Measurements from ENCODE around the gene LCN10. TPM values are rescaled to one million over a fixed set of nuclear protein-coding genes. Genes with fewer than 3 reads are reported as not detected.

Gene LCN10
- total and polyA plus RNA-seq, 9 of the 15 experiments (the other 6 are each of a cell fraction or from before 2014, with no cell fraction given), result 0.10 to 0.21 (median 0.14) TPM; not detected in 6

DNA sequence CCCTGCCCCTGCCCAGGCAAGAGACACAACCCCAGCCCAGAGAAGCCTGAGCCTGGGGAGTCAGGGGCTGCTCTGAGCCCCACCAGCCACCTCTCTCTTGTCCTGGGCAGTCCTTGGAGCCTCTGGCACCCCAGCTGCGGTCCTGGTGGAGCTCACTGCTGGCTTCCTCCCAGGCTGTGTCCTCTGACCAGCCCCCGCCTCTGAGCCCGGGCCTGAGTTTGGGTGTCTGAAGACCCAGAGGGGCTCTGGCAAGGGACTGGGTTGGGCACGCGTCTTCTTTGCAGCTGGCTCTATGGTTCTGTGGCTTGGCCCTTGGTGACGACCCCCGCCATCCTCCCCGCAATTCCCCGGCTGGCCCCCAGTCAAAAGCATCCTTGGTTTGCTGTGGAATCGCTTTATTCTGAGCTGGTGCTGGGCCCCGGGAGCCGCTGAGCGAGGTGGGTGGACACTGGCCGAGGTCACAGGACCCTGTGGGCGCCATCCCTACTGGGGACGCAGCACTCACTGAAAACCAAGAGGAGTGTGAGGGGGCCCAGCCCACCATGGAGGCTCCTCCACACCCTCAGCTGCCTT is 985 bp upstream of the LCN10 start:
- Histone ChIP-seq H3K27me3 (ENCODE audit: control insufficient read depth in 2 of 2, insufficient read depth in 2 of 2, low read length in 2 of 2) (peaks cover 0 to 5% of the 10 kb centered on the region in 2 experiments; a peak in 3 of 5 replicates), H3K4me1 (replicated peaks in 1 of 2; ENCODE audit: control insufficient read depth in 2 of 2, insufficient read depth in 2 of 2, low read length in 2 of 2) (peaks cover 16 to 98% of the 10 kb centered on the region in 2 experiments), H3K9ac (ENCODE audit: insufficient read depth in 1 of 2, low read depth in 2 of 2, low read length in 2 of 2) (peak overlapping the region in 1 of 2 experiments; percentile 45; a peak in 1 of 4 replicates), H2AFZ (ENCODE audit: low read depth, low read length) (no peak overlapping the region), H3K9me1 (ENCODE audit: control insufficient read depth, insufficient read depth, low read length) (no peaks in the 10 kb centered on the region), H3K36me3 (ENCODE audit: control insufficient read depth, insufficient read depth, low read length) (no peaks in the 10 kb centered on the region), H3K9me3 (replicated peaks; ENCODE audit: control insufficient read depth, insufficient read depth, low read depth, low read length) (no peaks in the 10 kb centered on the region), H3K4me3 (no peak overlapping the region), H3K79me2 (ENCODE audit: control insufficient read depth, insufficient read depth, low read length) (no peaks in the 10 kb centered on the region), H3K27ac (ENCODE audit: extremely low read depth, low read depth, low read length) (no peak overlapping the region), H4K20me1 (replicated peaks; ENCODE audit: control insufficient read depth, insufficient read depth, low read length) (no peaks in the 10 kb centered on the region), H3K4me2 (ENCODE audit: insufficient read depth, low read length) (no peak overlapping the region)
- intact Hi-C loops (cut with micrococcal nuclease), result no loop called here
- in situ Hi-C loops (cut with MboI), result no loop called here
- no peak for TF ChIP-seq CREB1 (IDR thresholded peaks at IDR 0.05)
- no peak for TF ChIP-seq CREB1 (CRISPR knock-in tag; IDR thresholded peaks at IDR 0.05)
- no peak for TF ChIP-seq EP300 (IDR thresholded peaks at IDR 0.05; ENCODE audit: low read length)
- TF ChIP-seq ZNF445 (CRISPR knock-in tag; IDR thresholded peaks at IDR 0.05; ENCODE audit: low read depth), result no peak
- TF ChIP-seq FOS (IDR thresholded peaks at IDR 0.05; ENCODE audit: extremely low read depth, insufficient read length), result no peak
- TF ChIP-seq, protein P1, sequence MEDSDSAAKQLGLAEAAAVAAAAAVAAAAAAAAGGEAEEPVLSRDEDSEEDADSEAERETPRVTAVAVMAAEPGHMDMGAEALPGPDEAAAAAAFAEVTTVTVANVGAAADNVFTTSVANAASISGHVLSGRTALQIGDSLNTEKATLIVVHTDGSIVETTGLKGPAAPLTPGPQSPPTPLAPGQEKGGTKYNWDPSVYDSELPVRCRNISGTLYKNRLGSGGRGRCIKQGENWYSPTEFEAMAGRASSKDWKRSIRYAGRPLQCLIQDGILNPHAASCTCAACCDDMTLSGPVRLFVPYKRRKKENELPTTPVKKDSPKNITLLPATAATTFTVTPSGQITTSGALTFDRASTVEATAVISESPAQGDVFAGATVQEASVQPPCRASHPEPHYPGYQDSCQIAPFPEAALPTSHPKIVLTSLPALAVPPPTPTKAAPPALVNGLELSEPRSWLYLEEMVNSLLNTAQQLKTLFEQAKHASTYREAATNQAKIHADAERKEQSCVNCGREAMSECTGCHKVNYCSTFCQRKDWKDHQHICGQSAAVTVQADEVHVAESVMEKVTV (CRISPR knock-in tag; IDR thresholded peaks at IDR 0.05), result no peak
- no peak for TF ChIP-seq MAZ (CRISPR knock-in tag; conservative IDR thresholded peaks at IDR 0.05 in 1 of 2, IDR thresholded peaks at IDR 0.05 in 1 of 2)
- TF ChIP-seq, protein P2, sequence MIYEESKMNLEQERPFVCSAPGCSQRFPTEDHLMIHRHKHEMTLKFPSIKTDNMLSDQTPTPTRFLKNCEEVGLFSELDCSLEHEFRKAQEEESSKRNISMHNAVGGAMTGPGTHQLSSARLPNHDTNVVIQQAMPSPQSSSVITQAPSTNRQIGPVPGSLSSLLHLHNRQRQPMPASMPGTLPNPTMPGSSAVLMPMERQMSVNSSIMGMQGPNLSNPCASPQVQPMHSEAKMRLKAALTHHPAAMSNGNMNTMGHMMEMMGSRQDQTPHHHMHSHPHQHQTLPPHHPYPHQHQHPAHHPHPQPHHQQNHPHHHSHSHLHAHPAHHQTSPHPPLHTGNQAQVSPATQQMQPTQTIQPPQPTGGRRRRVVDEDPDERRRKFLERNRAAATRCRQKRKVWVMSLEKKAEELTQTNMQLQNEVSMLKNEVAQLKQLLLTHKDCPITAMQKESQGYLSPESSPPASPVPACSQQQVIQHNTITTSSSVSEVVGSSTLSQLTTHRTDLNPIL (CRISPR knock-in tag; IDR thresholded peaks at IDR 0.05), result no peak
- no peak for TF ChIP-seq ZNF699 (CRISPR knock-in tag; IDR thresholded peaks at IDR 0.05; ENCODE audit: insufficient replicate concordance)
- no peak for TF ChIP-seq STAG1 (CRISPR knock-in tag; IDR thresholded peaks at IDR 0.05; ENCODE audit: borderline replicate concordance)
- no peak for TF ChIP-seq CBFA2T2 (conservative IDR thresholded peaks at IDR 0.05)
- TF ChIP-seq TFAM (CRISPR knock-in tag; conservative IDR thresholded peaks at IDR 0.05), result no peak
- no peak for TF ChIP-seq FOXA3 (CRISPR knock-in tag; conservative IDR thresholded peaks at IDR 0.05 in 1 of 2, IDR thresholded peaks at IDR 0.05 in 1 of 2)
- no peak for TF ChIP-seq ZNF121 (CRISPR knock-in tag; conservative IDR thresholded peaks at IDR 0.05)
- TF ChIP-seq, protein P3, sequence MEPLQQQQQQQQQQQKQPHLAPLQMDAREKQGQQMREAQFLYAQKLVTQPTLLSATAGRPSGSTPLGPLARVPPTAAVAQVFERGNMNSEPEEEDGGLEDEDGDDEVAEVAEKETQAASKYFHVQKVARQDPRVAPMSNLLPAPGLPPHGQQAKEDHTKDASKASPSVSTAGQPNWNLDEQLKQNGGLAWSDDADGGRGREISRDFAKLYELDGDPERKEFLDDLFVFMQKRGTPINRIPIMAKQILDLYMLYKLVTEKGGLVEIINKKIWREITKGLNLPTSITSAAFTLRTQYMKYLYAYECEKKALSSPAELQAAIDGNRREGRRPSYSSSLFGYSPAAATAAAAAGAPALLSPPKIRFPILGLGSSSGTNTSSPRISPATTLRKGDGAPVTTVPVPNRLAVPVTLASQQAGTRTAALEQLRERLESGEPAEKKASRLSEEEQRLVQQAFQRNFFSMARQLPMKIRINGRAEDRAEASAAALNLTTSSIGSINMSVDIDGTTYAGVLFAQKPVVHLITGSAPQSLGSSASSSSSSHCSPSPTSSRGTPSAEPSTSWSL (CRISPR knock-in tag; IDR thresholded peaks at IDR 0.05; ENCODE audit: borderline replicate concordance), result no peak
- no peak for TF ChIP-seq CHD2 (IDR thresholded peaks at IDR 0.05; ENCODE audit: low read depth, low read length)
- no peak for TF ChIP-seq SMAD3 (CRISPR knock-in tag; conservative IDR thresholded peaks at IDR 0.05)
- no peak for TF ChIP-seq TSC22D4 (tag; IDR thresholded peaks at IDR 0.05)
- TF ChIP-seq DDX20 (tag; IDR thresholded peaks at IDR 0.05; ENCODE audit: low read depth), result no peak
- CTCF ChIA-PET (ENCODE audit: low intra/inter-chr PET ratio), result no interaction called here
- no TSS peak for BruUV-seq (replicated peaks)
- DNase-seq (ENCODE audit: extremely low read depth in 1 of 4, low spot score in 3 of 4) (no peak), FAIRE-seq (no peak), ATAC-seq (no peak)
- 55% methylated on average over 16 of the region's 16 CpGs for WGBS (ENCODE audit: insufficient coverage, low coverage, missing lambda C conversion rate)
- POLR2A ChIA-PET, result interaction anchor here (1.9 to 2.0 kb wide), 2 partner anchors 16 kb away, joined by 6 to 17 read pairs; no protein-coding TSS in a partner anchor
